Immature natural killer cell (primary cell): ENCODE data around the gene DHX40. TPM values are rescaled to one million over a fixed set of nuclear protein-coding genes. Genes with fewer than 3 reads are reported as not detected.
A peak's percentile ranks its signal among the peaks of the same experiment; 100 is the strongest.
"Not testable (repeated sequence)": the region's sequence is repeated elsewhere in the genome, so short reads cannot be mapped to it uniquely, and the experiment has no call there.

Experiments used
- DNase-seq, 3 donors: peaks; one replicate each; pipeline ENCODE4 v3.0.0; 2022; ENCODE audit warnings: mixed read lengths in 1 of 3
- H3K27ac Mint-ChIP-seq, 6 donors: one replicate each; pipeline ENCODE4 v1.8.0; 2020; ENCODE audit warnings: mixed read lengths in 6 of 6, mild to moderate bottlenecking in 5 of 6, inconsistent platforms in 4 of 6, moderate library complexity in 3 of 6
- H3K27me3 Mint-ChIP-seq, 3 donors: one replicate each; pipeline ENCODE4 v1.8.0; 2020 to 2021; ENCODE audit warnings: low read depth in 3 of 3, mild to moderate bottlenecking in 3 of 3, mixed read lengths in 3 of 3, moderate library complexity in 3 of 3, inconsistent platforms in 1 of 3
- H3K36me3 Mint-ChIP-seq, 3 donors: one replicate each; pipeline ENCODE4 v1.8.0; 2020; ENCODE audit warnings: mixed read lengths in 3 of 3, inconsistent platforms in 2 of 3, mild to moderate bottlenecking in 2 of 3
- H3K4me1 Mint-ChIP-seq, 2 donors: one replicate each; pipeline ENCODE4 v1.8.0; 2020; ENCODE audit warnings: inconsistent platforms in 2 of 2, mild to moderate bottlenecking in 2 of 2, mixed read lengths in 2 of 2, moderate library complexity in 1 of 2
- H3K4me3 Mint-ChIP-seq, 5 donors: one replicate each; pipeline ENCODE4 v1.8.0; 2020; ENCODE audit warnings: mild to moderate bottlenecking in 5 of 5, mixed read lengths in 5 of 5, inconsistent platforms in 3 of 5, moderate library complexity in 3 of 5
- H3K9me3 Mint-ChIP-seq, 6 donors: one replicate each; pipeline ENCODE4 v1.8.0; 2020; ENCODE audit warnings: mild to moderate bottlenecking in 6 of 6, mixed read lengths in 6 of 6, inconsistent platforms in 4 of 6, moderate library complexity in 3 of 6
- polyA plus RNA-seq, 3 donors: library from polyadenylated mRNA; unstranded; fragments of 300-500 nt; fragmentation: Illumina TruSeq; gene quantifications; one replicate each; pipeline ENCODE4 v1.2.3, GENCODE V29; 2021

DHX40 gene, protein sequence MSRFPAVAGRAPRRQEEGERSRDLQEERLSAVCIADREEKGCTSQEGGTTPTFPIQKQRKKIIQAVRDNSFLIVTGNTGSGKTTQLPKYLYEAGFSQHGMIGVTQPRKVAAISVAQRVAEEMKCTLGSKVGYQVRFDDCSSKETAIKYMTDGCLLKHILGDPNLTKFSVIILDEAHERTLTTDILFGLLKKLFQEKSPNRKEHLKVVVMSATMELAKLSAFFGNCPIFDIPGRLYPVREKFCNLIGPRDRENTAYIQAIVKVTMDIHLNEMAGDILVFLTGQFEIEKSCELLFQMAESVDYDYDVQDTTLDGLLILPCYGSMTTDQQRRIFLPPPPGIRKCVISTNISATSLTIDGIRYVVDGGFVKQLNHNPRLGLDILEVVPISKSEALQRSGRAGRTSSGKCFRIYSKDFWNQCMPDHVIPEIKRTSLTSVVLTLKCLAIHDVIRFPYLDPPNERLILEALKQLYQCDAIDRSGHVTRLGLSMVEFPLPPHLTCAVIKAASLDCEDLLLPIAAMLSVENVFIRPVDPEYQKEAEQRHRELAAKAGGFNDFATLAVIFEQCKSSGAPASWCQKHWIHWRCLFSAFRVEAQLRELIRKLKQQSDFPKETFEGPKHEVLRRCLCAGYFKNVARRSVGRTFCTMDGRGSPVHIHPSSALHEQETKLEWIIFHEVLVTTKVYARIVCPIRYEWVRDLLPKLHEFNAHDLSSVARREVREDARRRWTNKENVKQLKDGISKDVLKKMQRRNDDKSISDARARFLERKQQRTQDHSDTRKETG
- polyA plus RNA-seq = 10 to 100 TPM; 22.1 to 26.4 (median 25.0) TPM

DNA sequence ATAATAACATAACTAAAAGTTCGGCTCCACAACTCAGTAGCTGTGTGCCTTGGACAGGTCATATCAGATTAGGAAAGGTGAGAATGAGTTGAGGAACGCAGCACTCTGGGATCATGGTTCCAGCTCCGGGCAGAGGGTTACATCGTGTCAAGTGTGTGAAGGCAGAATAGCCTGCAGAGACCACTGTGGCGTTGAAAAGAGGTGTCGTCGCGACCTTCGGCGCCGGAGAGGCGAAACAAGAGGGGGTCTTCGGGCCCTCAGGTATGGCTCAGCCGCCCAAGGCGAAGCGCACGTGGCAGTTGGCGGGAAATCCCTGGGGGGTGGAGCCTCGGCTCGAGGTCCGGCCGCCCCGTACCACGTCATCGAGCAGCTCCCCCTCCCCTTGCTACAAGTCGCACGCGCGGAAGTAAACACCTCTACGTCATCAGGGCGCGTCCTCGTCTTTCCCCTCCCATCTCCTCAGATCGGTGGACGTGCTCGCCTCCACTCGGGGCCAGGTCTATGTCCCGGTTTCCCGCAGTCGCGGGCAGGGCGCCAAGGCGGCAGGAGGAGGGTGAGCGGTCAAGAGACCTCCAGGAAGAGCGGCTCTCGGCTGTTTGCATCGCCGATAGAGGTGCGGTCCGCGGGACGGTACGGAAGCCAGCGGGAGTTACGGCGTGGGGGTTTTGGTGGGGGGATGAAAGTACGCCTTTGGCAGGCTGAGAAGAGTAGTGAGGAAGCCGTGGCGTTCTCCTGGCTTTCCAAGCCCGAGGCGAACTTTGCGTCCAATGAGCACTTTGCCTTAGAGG is at the start of gene DHX40:
Gene DHX40, plus strand, starts transcription at position 440 of the 788 bp plus-strand sequence. Its CDS starts 62 bp downstream, at position 502.
- Mint-ChIP-seq H3K27ac (peak within 1 kb of the TSS; percentile 97 to 100 (median 98)), H3K4me3 (peak within 1 kb of the TSS; percentile 96 to 100 (median 99)), H3K27me3 (peaks cover 7 to 18% (median 11%) of the 10 kb centered on the region in 3 donors), H3K36me3 (peaks cover 0 to 3% (median 0%) of the 10 kb centered on the region in 3 donors), H3K4me1 (peaks cover 24 to 28% of the 10 kb centered on the region in 2 donors), H3K9me3 (no peaks in the 10 kb centered on the region)
- DNase-seq = peak; percentile 93

DNA sequence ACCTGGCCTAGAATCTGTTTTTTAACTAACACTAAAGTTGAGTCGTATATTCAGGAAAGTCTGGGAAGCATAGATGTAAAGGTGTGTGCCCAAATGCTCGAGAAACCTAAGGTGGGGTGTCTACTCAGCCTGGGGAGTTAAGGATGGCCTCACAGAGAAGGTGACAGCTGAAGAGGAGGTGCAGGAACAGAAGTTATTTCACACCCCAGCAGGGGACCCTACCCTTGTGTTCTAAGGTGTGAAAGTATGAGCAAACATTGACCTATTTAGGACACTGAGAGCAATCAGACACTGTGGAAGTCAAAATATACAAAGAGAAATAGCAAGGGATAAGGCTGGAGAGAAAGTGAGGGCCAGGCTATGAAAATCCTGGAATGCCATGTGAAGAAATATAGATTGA is 49.0 kb upstream of the DHX40 start:
- H3K27ac Mint-ChIP-seq = peak overlapping the region in 1 of 6 donors; percentile 18
- H3K27me3 Mint-ChIP-seq = peaks cover 0 to 10% (median 4%) of the 10 kb centered on the region in 3 donors
- no peaks in the 10 kb centered on the region for H3K9me3 Mint-ChIP-seq
- peaks cover 0 to 3% of the 10 kb centered on the region in 2 donors for H3K4me1 Mint-ChIP-seq
- H3K36me3 Mint-ChIP-seq = no peaks in the 10 kb centered on the region
- no peak overlapping the region for H3K4me3 Mint-ChIP-seq
- no peak for DNase-seq

GRCh38 chr17:59519132-59519531 is 46.3 kb upstream of the DHX40 start:
- H3K4me3 Mint-ChIP-seq = no peak overlapping the region

GRCh38 chr17:59520251-59520650 is 45.2 kb upstream of the DHX40 start:
- Mint-ChIP-seq H3K27ac (no peak overlapping the region), H3K4me3 (no peak overlapping the region), H3K27me3 (peaks cover 0 to 10% (median 2%) of the 10 kb centered on the region in 3 donors), H3K36me3 (no peaks in the 10 kb centered on the region), H3K4me1 (peaks cover 0 to 6% of the 10 kb centered on the region in 2 donors), H3K9me3 (no peaks in the 10 kb centered on the region)
- no peak for DNase-seq

More at GRCh38 chr17:59519132-59519531, 46.3 kb upstream of the DHX40 start:
- H3K9me3 Mint-ChIP-seq = no peaks in the 10 kb centered on the region
- H3K36me3 Mint-ChIP-seq = no peaks in the 10 kb centered on the region
- no peak overlapping the region for H3K27ac Mint-ChIP-seq
- peaks cover 0 to 10% (median 2%) of the 10 kb centered on the region in 3 donors for H3K27me3 Mint-ChIP-seq
- peaks cover 0 to 6% of the 10 kb centered on the region in 2 donors for H3K4me1 Mint-ChIP-seq
- no peak for DNase-seq

- peak; percentile 31 to 44 (median 44) for DNase-seq
- no peaks in the 10 kb centered on the region for H3K9me3 Mint-ChIP-seq
- no peak overlapping the region for H3K4me3 Mint-ChIP-seq
- peaks cover 0 to 6% of the 10 kb centered on the region in 2 donors for H3K4me1 Mint-ChIP-seq
- H3K27ac Mint-ChIP-seq = no peak overlapping the region
- peaks cover 0 to 6% (median 2%) of the 10 kb centered on the region in 3 donors for H3K27me3 Mint-ChIP-seq
- H3K36me3 Mint-ChIP-seq = no peaks in the 10 kb centered on the region
Measured at GRCh38 chr17:59521465-59522126, 43.8 kb upstream of the DHX40 start.

DNA sequence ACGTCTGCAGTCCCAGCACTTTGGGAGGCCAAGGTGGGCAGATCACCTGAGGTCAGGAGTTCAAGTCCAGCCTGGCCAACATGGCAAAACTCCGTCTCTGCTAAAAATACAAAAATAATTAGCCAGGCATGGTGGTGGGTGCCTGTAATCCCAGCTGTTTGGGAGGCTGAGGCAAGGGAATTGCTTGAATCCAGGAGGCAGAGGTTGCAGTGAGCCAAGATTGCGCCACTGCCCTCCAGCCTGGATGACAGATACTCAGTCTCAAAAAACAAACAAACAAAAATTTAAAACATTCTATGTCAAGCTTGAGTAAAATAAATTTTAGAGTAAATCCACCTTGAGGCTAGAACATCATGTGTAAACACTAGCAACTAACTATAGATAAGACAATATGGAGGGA is 40.5 kb upstream of the DHX40 start:
- DNase-seq, H3K4me1 Mint-ChIP-seq, H3K4me3 Mint-ChIP-seq, H3K27me3 Mint-ChIP-seq, H3K27ac Mint-ChIP-seq, H3K36me3 Mint-ChIP-seq, H3K9me3 Mint-ChIP-seq: not testable (repeated sequence)

GRCh38 chr17:59525668-59526067 is 39.7 kb upstream of the DHX40 start:
- H3K27me3 Mint-ChIP-seq = peaks cover 2 to 10% (median 3%) of the 10 kb centered on the region in 3 donors

GRCh38 chr17:59526451-59526850 is 39.0 kb upstream of the DHX40 start:
- no peaks in the 10 kb centered on the region for H3K9me3 Mint-ChIP-seq
- no peaks in the 10 kb centered on the region for H3K36me3 Mint-ChIP-seq
- no peak overlapping the region for H3K27ac Mint-ChIP-seq
- peaks cover 2 to 10% (median 6%) of the 10 kb centered on the region in 3 donors for H3K27me3 Mint-ChIP-seq
- no peak overlapping the region for H3K4me3 Mint-ChIP-seq
- no peak for DNase-seq
- H3K4me1 Mint-ChIP-seq = peaks cover 0 to 3% of the 10 kb centered on the region in 2 donors

More at GRCh38 chr17:59525668-59526067, 39.7 kb upstream of the DHX40 start:
- H3K9me3 Mint-ChIP-seq = no peaks in the 10 kb centered on the region
- DNase-seq = no peak
- peaks cover 0 to 6% of the 10 kb centered on the region in 2 donors for H3K4me1 Mint-ChIP-seq
- no peak overlapping the region for H3K4me3 Mint-ChIP-seq
- no peak overlapping the region for H3K27ac Mint-ChIP-seq
- no peaks in the 10 kb centered on the region for H3K36me3 Mint-ChIP-seq

- Mint-ChIP-seq H3K27ac (no peak overlapping the region), H3K4me3 (no peak overlapping the region), H3K27me3 (peaks cover 2 to 11% (median 6%) of the 10 kb centered on the region in 3 donors), H3K36me3 (no peaks in the 10 kb centered on the region), H3K9me3 (no peaks in the 10 kb centered on the region), H3K4me1 (no peaks in the 10 kb centered on the region)
- no peak for DNase-seq
Measured at GRCh38 chr17:59527325-59527917, 38.0 kb upstream of the DHX40 start.

DNA sequence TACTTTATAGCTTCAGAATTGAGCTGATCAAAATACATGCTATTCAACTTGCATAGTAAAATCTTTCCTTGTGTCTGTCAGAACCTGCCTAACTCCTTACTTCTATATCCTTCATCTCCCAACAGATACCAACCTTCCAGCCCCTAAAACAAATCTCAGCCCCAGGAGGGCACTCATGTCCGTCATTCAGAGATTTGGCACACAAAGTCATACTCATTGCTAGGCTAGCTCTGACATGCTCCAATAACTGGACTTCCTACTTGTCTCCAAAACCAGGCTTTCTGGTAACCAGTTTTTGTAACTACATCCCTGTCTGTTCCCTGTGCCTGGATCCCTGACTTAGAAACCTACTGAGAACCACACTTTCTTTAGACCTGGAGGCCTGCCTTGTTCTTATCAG is 37.5 kb upstream of the DHX40 start:
- Mint-ChIP-seq H3K9me3 (no peaks in the 10 kb centered on the region), H3K27ac (no peak overlapping the region), H3K27me3 (peaks cover 2 to 16% (median 6%) of the 10 kb centered on the region in 3 donors)

GRCh38 chr17:59530531-59530930 is 34.9 kb upstream of the DHX40 start:
- no peaks in the 10 kb centered on the region for H3K9me3 Mint-ChIP-seq

More for the DNA sequence above, 37.5 kb upstream of the DHX40 start:
- Mint-ChIP-seq H3K4me1 (no peaks in the 10 kb centered on the region), H3K4me3 (no peak overlapping the region), H3K36me3 (no peaks in the 10 kb centered on the region)
- no peak for DNase-seq

GRCh38 chr17:59533694-59534093 is 31.7 kb upstream of the DHX40 start:
- no peaks in the 10 kb centered on the region for H3K4me1 Mint-ChIP-seq
- no peaks in the 10 kb centered on the region for H3K9me3 Mint-ChIP-seq
- H3K27ac Mint-ChIP-seq = no peak overlapping the region
- H3K27me3 Mint-ChIP-seq = peaks cover 4 to 11% (median 8%) of the 10 kb centered on the region in 3 donors
- no peak overlapping the region for H3K4me3 Mint-ChIP-seq
- no peak for DNase-seq
- H3K36me3 Mint-ChIP-seq = no peaks in the 10 kb centered on the region

More at GRCh38 chr17:59530531-59530930, 34.9 kb upstream of the DHX40 start:
- Mint-ChIP-seq H3K4me3 (no peak overlapping the region), H3K4me1 (no peaks in the 10 kb centered on the region), H3K27ac (no peak overlapping the region), H3K27me3 (peaks cover 4 to 16% (median 8%) of the 10 kb centered on the region in 3 donors), H3K36me3 (no peaks in the 10 kb centered on the region)
- DNase-seq = no peak
